Hepatocyte (in vitro differentiated cells): ENCODE data around the gene HAT1.

Experiments used
- EZH2phosphoT487 ChIP-seq: fragments of 200-600 bp; sonication (generic); IDR thresholded peaks from one replicate; pipeline ENCODE4 v1.6.1; 2018; ENCODE audit warnings: antibody characterized with exemption, mild to moderate bottlenecking, low read depth, moderate library complexity; ENCODE audit not compliant: unreplicated experiment, severe bottlenecking
- TF ChIP-seq, protein P1 (sequence below): fragments of 200-600 bp; sonication (generic); IDR thresholded peaks from 2 replicates; pipeline ENCODE4 v1.5.1; 2016; ENCODE audit warnings: antibody characterized with exemption, mild to moderate bottlenecking; ENCODE audit not compliant: poor library complexity

GRCh38 chr2:171999604-172000469 lies 77.6 kb downstream of the HAT1 start, which contains the start of gene METAP1D:
- TF ChIP-seq EZH2phosphoT487: no peak
- TF ChIP-seq, protein P1, sequence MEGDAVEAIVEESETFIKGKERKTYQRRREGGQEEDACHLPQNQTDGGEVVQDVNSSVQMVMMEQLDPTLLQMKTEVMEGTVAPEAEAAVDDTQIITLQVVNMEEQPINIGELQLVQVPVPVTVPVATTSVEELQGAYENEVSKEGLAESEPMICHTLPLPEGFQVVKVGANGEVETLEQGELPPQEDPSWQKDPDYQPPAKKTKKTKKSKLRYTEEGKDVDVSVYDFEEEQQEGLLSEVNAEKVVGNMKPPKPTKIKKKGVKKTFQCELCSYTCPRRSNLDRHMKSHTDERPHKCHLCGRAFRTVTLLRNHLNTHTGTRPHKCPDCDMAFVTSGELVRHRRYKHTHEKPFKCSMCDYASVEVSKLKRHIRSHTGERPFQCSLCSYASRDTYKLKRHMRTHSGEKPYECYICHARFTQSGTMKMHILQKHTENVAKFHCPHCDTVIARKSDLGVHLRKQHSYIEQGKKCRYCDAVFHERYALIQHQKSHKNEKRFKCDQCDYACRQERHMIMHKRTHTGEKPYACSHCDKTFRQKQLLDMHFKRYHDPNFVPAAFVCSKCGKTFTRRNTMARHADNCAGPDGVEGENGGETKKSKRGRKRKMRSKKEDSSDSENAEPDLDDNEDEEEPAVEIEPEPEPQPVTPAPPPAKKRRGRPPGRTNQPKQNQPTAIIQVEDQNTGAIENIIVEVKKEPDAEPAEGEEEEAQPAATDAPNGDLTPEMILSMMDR: no peak
